Subcutaneous abdominal adipose tissue (tissue), 5 donors: ENCODE measurements around the gene MIDN.

Experiments
- H3K27ac ChIP-seq: one replicate; pipeline ENCODE4 v1.7.0; 2013; ENCODE audit warnings: low read depth, mild to moderate bottlenecking, inconsistent platforms, low read length, moderate library complexity
- H3K27me3 ChIP-seq, 5 donors: one replicate each; pipeline ENCODE4 v1.7.0; 2013; ENCODE audit warnings: low read length in 5 of 5, inconsistent platforms in 1 of 5; ENCODE audit not compliant: control insufficient read depth in 5 of 5, insufficient read depth in 4 of 5
- H3K36me3 ChIP-seq, 5 donors: one replicate each; pipeline ENCODE4 v1.7.0; 2013; ENCODE audit warnings: low read length in 5 of 5; ENCODE audit not compliant: control insufficient read depth in 5 of 5, insufficient read depth in 5 of 5
- H3K4me1 ChIP-seq, 5 donors: one replicate each; pipeline ENCODE4 v1.7.0; 2013; ENCODE audit warnings: low read length in 5 of 5, mild to moderate bottlenecking in 3 of 5, moderate library complexity in 1 of 5; ENCODE audit not compliant: control insufficient read depth in 5 of 5, insufficient read depth in 5 of 5
- H3K4me3 ChIP-seq, 5 donors: one replicate each; pipeline ENCODE4 v1.7.0; 2013; ENCODE audit warnings: low read length in 5 of 5, low read depth in 1 of 5
- H3K9ac ChIP-seq, 5 donors: one replicate each; pipeline ENCODE4 v1.7.0; 2013; ENCODE audit warnings: low read length in 5 of 5, mild to moderate bottlenecking in 4 of 5, moderate library complexity in 3 of 5
- H3K9me3 ChIP-seq, 5 donors: one replicate each; pipeline ENCODE4 v1.7.0; 2013; ENCODE audit warnings: low read length in 5 of 5; ENCODE audit not compliant: control insufficient read depth in 5 of 5
- donor health status: healthy.
- donor health status: healthy.
- donor health status: healthy.
- donor health status: healthy.
- donor health status: healthy.

Gene MIDN

GRCh38 chr19:1276628-1277022, 28.2 kb downstream of the MIDN start:
- Histone ChIP-seq H3K9ac (peak overlapping the region in 4 of 5 donors; percentile 75 to 94 (median 83)), H3K27ac (no peak overlapping the region), H3K4me1 (peaks cover 7 to 53% (median 50%) of the 10 kb centered on the region in 5 donors), H3K9me3 (no peaks in the 10 kb centered on the region), H3K27me3 (peaks cover 0 to 1% (median 0%) of the 10 kb centered on the region in 5 donors), H3K36me3 (peaks cover 0 to 50% (median 40%) of the 10 kb centered on the region in 5 donors), H3K4me3 (peak overlapping the region in 3 of 5 donors; percentile 73 to 75 (median 75))

GRCh38 chr19:1277061-1277460, 28.7 kb downstream of the MIDN start:
- H3K4me3 ChIP-seq, result no peak overlapping the region
- no peak overlapping the region for H3K27ac ChIP-seq
- H3K36me3 ChIP-seq, result peaks cover 0 to 46% (median 35%) of the 10 kb centered on the region in 5 donors
- no peaks in the 10 kb centered on the region for H3K9me3 ChIP-seq
- peaks cover 0 to 6% (median 0%) of the 10 kb centered on the region in 5 donors for H3K27me3 ChIP-seq
- peak overlapping the region in 1 of 5 donors; percentile 94 for H3K9ac ChIP-seq
- peaks cover 7 to 49% (median 46%) of the 10 kb centered on the region in 5 donors for H3K4me1 ChIP-seq

GRCh38 chr19:1278074-1278473, 29.7 kb downstream of the MIDN start:
- Histone ChIP-seq H3K4me1 (peaks cover 4 to 39% (median 36%) of the 10 kb centered on the region in 5 donors), H3K27me3 (peaks cover under 1 to 8% (median 5%) of the 10 kb centered on the region in 5 donors), H3K9me3 (no peaks in the 10 kb centered on the region), H3K4me3 (no peak overlapping the region), H3K36me3 (peaks cover 0 to 35% (median 25%) of the 10 kb centered on the region in 5 donors), H3K27ac (no peak overlapping the region), H3K9ac (no peak overlapping the region)

- Histone ChIP-seq H3K9me3 (no peaks in the 10 kb centered on the region), H3K4me3 (no peak overlapping the region), H3K27ac (no peak overlapping the region), H3K36me3 (peaks cover 0 to 26% (median 16%) of the 10 kb centered on the region in 5 donors), H3K4me1 (peaks cover 1 to 29% (median 27%) of the 10 kb centered on the region in 5 donors), H3K27me3 (peaks cover 9 to 17% (median 14%) of the 10 kb centered on the region in 5 donors), H3K9ac (no peak overlapping the region)
These were observed 30.6 kb downstream of the MIDN start for GRCh38 chr19:1278713-1279660.

GRCh38 chr19:1279782-1280341, 31.5 kb downstream of the MIDN start:
- peaks cover 0 to 18% (median 8%) of the 10 kb centered on the region in 5 donors for H3K36me3 ChIP-seq
- H3K4me1 ChIP-seq, result peaks cover 1 to 21% (median 18%) of the 10 kb centered on the region in 5 donors
- H3K9ac ChIP-seq, result peak overlapping the region in 1 of 5 donors; percentile 30
- peaks cover 18 to 26% (median 22%) of the 10 kb centered on the region in 5 donors for H3K27me3 ChIP-seq
- H3K9me3 ChIP-seq, result no peaks in the 10 kb centered on the region
- H3K27ac ChIP-seq, result no peak overlapping the region
- no peak overlapping the region for H3K4me3 ChIP-seq

GRCh38 chr19:1280636-1281568, 32.5 kb downstream of the MIDN start:
- H3K9me3 ChIP-seq, result no peaks in the 10 kb centered on the region
- peaks cover 24 to 31% (median 29%) of the 10 kb centered on the region in 5 donors for H3K27me3 ChIP-seq
- no peak overlapping the region for H3K27ac ChIP-seq
- peaks cover 1 to 16% (median 13%) of the 10 kb centered on the region in 5 donors for H3K4me1 ChIP-seq
- no peak overlapping the region for H3K9ac ChIP-seq
- H3K4me3 ChIP-seq, result no peak overlapping the region
- peaks cover 0 to 15% (median 8%) of the 10 kb centered on the region in 5 donors for H3K36me3 ChIP-seq

- Histone ChIP-seq H3K27ac (no peak overlapping the region), H3K9ac (no peak overlapping the region), H3K9me3 (no peaks in the 10 kb centered on the region), H3K36me3 (peaks cover 0 to 15% (median 8%) of the 10 kb centered on the region in 5 donors), H3K4me1 (peaks cover 0 to 12% (median 6%) of the 10 kb centered on the region in 5 donors), H3K4me3 (no peak overlapping the region), H3K27me3 (peaks cover 29 to 35% (median 33%) of the 10 kb centered on the region in 5 donors)
These were observed 33.3 kb downstream of the MIDN start for GRCh38 chr19:1281569-1282287.

- H3K9me3 ChIP-seq, result no peaks in the 10 kb centered on the region
- H3K27me3 ChIP-seq, result peaks cover 38 to 44% (median 42%) of the 10 kb centered on the region in 5 donors
- no peak overlapping the region for H3K27ac ChIP-seq
- peaks cover 0 to 15% (median 8%) of the 10 kb centered on the region in 5 donors for H3K36me3 ChIP-seq
- H3K9ac ChIP-seq, result no peak overlapping the region
- H3K4me3 ChIP-seq, result no peak overlapping the region
- peaks cover 0 to 14% (median 10%) of the 10 kb centered on the region in 5 donors for H3K4me1 ChIP-seq
These were observed 34.3 kb downstream of the MIDN start for GRCh38 chr19:1282588-1283206.
